ENCODE measurements around the gene NIBAN1. TPM values are rescaled to one million over a fixed set of nuclear protein-coding genes. Genes with fewer than 3 reads are reported as not detected.

Gene NIBAN1
- total RNA-seq, 6 experiments from 2014 or later, result 0.68 to 4.6 (median 1.9) TPM

DNA sequence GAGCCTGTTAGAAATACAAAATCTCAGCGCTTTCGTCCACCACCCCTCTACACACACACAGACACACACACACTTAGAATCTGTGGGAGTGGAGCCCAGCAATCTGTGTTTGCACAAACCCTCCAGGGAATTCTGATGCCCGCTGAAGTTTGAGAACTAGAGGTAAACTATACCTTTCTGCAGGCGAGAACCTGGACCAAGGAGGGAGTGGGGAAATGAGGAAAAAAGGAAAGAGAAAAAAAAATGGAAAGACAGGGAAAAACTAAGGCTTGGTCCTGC lies 468 bp upstream of the NIBAN1 start:
- WGBS (ENCODE audit: insufficient coverage, low coverage, low lambda C conversion rate, missing lambda C conversion rate), result 59% methylated on average over 4 of the region's 4 CpGs
- Histone ChIP-seq H3K4me3 (no peak overlapping the region), H3K27me3 (no peaks in the 10 kb centered on the region), H3K9me3 (no peaks in the 10 kb centered on the region), H3K36me3 (no peaks in the 10 kb centered on the region), H3K4me1 (no peaks in the 10 kb centered on the region), H3K27ac (no peak overlapping the region)
- no peak for DNase-seq
- ATAC-seq, result no peak
- intact Hi-C loops (cut with DNase I), result no loop called here
- TF ChIP-seq POLR2A (IDR thresholded peaks at IDR 0.05), result no peak
- TF ChIP-seq, protein P1, sequence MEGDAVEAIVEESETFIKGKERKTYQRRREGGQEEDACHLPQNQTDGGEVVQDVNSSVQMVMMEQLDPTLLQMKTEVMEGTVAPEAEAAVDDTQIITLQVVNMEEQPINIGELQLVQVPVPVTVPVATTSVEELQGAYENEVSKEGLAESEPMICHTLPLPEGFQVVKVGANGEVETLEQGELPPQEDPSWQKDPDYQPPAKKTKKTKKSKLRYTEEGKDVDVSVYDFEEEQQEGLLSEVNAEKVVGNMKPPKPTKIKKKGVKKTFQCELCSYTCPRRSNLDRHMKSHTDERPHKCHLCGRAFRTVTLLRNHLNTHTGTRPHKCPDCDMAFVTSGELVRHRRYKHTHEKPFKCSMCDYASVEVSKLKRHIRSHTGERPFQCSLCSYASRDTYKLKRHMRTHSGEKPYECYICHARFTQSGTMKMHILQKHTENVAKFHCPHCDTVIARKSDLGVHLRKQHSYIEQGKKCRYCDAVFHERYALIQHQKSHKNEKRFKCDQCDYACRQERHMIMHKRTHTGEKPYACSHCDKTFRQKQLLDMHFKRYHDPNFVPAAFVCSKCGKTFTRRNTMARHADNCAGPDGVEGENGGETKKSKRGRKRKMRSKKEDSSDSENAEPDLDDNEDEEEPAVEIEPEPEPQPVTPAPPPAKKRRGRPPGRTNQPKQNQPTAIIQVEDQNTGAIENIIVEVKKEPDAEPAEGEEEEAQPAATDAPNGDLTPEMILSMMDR (IDR thresholded peaks at IDR 0.05), result no peak

DNA sequence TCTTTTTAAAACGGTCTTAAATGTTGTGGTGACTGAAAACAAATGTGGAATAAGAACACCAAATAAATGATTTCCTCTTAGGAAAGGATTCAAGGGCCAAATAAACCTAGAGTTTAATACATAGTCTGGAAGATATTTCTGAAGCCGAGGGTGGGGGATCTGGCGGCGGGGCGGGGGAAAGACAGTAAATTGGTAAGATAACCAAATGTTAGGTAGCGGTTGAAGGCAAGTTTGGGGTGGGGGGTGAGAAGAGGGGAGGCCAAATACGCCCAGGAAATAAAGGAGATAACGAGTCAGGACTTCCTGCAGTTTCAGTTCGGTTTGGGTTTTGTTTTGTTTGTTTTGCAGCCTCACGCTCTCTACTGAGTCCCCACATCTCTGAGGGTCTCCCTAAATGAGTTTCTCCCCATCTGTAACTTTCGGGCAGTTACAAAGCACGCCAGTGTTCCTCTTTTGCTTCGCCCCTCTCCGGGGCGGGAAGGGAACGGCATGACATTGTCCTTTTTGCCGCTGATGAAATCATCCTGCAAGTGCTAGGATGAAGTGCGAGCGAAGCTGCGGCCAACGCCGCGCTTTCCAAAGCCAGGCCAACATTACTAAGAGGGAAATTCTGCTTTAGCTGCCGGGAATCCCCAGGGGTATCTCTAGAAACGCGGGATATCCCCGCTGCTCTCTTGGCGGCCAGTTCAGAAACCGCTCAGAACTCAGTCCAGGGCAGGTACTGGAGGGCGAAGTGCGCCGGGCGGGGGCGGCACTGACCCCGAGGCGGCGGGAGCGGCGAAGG lies 844 bp downstream of the NIBAN1 start:
- peak overlapping the region; percentile 38 to 54 (median 45) for H3K4me3 ChIP-seq
- no peak for TF ChIP-seq POLR2A (IDR thresholded peaks at IDR 0.05)
- TF ChIP-seq, protein P1 (IDR thresholded peaks at IDR 0.05), result no peak
- H3K9me3 ChIP-seq, result no peaks in the 10 kb centered on the region
- H3K27ac ChIP-seq, result peak overlapping the region in 2 of 3 donors; percentile 30 to 55
- H3K27me3 ChIP-seq, result no peaks in the 10 kb centered on the region
- DNase-seq (peak; percentile 49 to 66 (median 52)), ATAC-seq (peak; percentile 68 to 77 (median 69))
- H3K4me1 ChIP-seq, result no peaks in the 10 kb centered on the region
- H3K36me3 ChIP-seq, result no peaks in the 10 kb centered on the region
- WGBS (ENCODE audit: insufficient coverage, low coverage, low lambda C conversion rate, missing lambda C conversion rate), result 3% methylated on average over 28 of the region's 39 CpGs
- intact Hi-C loops (cut with DNase I), result no loop called here

DNA sequence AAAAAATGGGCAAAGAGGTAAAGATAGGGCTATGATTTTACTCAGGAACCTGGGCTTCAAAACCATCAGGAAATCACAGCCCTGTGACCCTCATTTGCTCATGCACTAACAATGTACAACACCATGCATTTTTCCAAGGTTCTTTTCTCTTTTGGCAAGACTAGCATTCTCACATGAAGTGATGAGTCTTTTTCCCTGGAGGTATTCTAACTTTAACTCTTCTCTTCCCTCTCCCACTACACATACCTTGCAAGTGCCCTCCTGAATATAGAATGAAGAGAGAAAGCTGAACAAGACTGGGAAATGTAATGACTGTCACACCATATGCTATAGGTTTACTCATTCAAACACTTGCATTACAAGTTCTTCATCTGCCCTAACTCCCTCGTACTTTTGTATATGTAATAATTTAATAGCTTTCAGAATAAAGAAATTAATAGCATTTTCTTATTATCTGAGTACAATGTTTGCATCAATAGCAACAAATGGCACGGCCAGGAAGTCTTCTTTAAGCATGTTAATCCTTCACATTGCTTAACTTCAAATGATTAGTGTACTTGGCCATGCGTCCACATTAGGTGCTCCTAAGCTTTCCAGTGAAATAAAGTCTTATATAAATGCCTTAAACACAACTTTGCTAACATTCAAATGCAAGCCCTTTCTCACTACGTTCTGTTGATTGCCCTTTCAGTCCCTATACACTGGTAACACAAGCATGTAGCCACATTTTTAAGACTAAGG lies 1.8 kb downstream of the NIBAN1 start:
- TF ChIP-seq, protein P1 (IDR thresholded peaks at IDR 0.05), result no peak
- TF ChIP-seq POLR2A (IDR thresholded peaks at IDR 0.05), result no peak
- Histone ChIP-seq H3K9me3 (no peaks in the 10 kb centered on the region), H3K36me3 (no peaks in the 10 kb centered on the region), H3K4me3 (no peak overlapping the region), H3K27ac (no peak overlapping the region), H3K27me3 (no peaks in the 10 kb centered on the region), H3K4me1 (no peaks in the 10 kb centered on the region)
- 53% methylated on average over 4 of the region's 4 CpGs for WGBS (ENCODE audit: insufficient coverage, low coverage, low lambda C conversion rate, missing lambda C conversion rate)
- DNase-seq (no peak), ATAC-seq (no peak)
- intact Hi-C loops (cut with DNase I), result no loop called here

DNA sequence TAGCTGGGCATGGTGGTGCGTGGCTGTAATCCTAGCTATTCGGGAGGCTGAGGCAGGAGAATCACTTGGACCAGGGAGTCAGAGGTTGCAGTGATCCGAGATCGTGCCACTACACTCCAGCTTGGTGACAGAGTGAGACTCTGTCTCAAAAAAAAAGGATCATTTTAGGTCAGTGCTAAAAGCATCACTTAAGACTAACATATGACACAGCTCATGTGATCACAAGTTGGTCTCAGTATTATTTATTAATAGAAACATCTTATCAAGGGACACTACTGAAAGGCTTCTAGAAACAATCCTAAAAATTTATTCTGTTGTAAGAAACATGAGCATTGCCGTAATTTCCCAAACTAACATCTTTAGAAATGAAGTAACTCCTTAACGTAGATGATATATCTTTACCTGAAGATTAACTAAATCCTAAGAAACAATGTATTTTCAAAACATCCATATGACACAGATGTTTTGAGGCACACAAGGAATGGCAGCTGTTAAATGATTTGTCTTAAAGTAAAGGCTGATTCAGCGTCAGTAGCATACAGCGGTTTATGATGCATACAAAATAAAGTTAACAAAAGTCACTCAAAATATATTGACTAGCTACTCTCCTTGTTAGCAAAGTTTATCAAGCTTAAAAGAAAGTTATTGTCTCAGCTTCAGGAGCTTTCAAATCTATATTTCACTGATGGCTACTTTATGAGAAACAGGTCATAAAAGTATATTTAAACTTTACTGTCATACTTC lies 2.6 kb downstream of the NIBAN1 start:
- H3K9me3 ChIP-seq, result no peaks in the 10 kb centered on the region
- H3K4me1 ChIP-seq, result no peaks in the 10 kb centered on the region
- ATAC-seq (no peak), DNase-seq (no peak)
- no peak overlapping the region for H3K27ac ChIP-seq
- no peaks in the 10 kb centered on the region for H3K36me3 ChIP-seq
- no peak overlapping the region for H3K4me3 ChIP-seq
- no peak for TF ChIP-seq POLR2A (IDR thresholded peaks at IDR 0.05)
- TF ChIP-seq, protein P1 (IDR thresholded peaks at IDR 0.05), result no peak
- H3K27me3 ChIP-seq, result no peaks in the 10 kb centered on the region
- intact Hi-C loops (cut with DNase I), result no loop called here
- 92% methylated on average over 4 of the region's 8 CpGs for WGBS (ENCODE audit: insufficient coverage, low coverage, low lambda C conversion rate, missing lambda C conversion rate)

Data from right lobe of liver (tissue), 6 donors.